ENCODE results near the gene KCNC3.
"Not testable (repeated sequence)": the region's sequence is repeated elsewhere in the genome, so short reads cannot be mapped to it uniquely, and the experiment has no call there.

KCNC3 gene

GRCh38 chr19:50352242-50352641, 23.1 kb upstream of the KCNC3 start:
- no peak for DNase-seq

- DNase-seq, result no peak
These were observed 20.3 kb upstream of the KCNC3 start for GRCh38 chr19:50349277-50350057.

- not testable (repeated sequence) for DNase-seq
These were observed 18.0 kb upstream of the KCNC3 start for GRCh38 chr19:50347089-50347581.

- no peak for DNase-seq
These were observed 15.6 kb upstream of the KCNC3 start for GRCh38 chr19:50344661-50345318.

GRCh38 chr19:50341091-50341564, 12.0 kb upstream of the KCNC3 start:
- DNase-seq, result no peak

- no peak for DNase-seq
These were observed 11.2 kb upstream of the KCNC3 start for GRCh38 chr19:50340331-50340730.

GRCh38 chr19:50337031-50337430, 7.9 kb upstream of the KCNC3 start:
- DNase-seq, result not testable (repeated sequence)

GRCh38 chr19:50334741-50335421, 5.7 kb upstream of the KCNC3 start:
- DNase-seq, result no peak

GRCh38 chr19:50333737-50334617, 4.8 kb upstream of the KCNC3 start:
- DNase-seq, result peak; percentile 74

GRCh38 chr19:50333235-50333736, 4.1 kb upstream of the KCNC3 start:
- peak; percentile 71 for DNase-seq

- no peak for DNase-seq
These were observed 3.3 kb upstream of the KCNC3 start for GRCh38 chr19:50332244-50333038.

- no peak for DNase-seq
These were observed 2.7 kb upstream of the KCNC3 start for GRCh38 chr19:50331994-50332243.

GRCh38 chr19:50331221-50331993, 2.2 kb upstream of the KCNC3 start:
- no peak for DNase-seq

- DNase-seq, result peak; percentile 67
These were observed 1.3 kb upstream of the KCNC3 start for GRCh38 chr19:50330365-50331078.

- DNase-seq, result not testable (repeated sequence)
These were observed 733 bp upstream of the KCNC3 start for GRCh38 chr19:50329926-50330294.

- no peak for DNase-seq
These were observed 368 bp downstream of the KCNC3 start for GRCh38 chr19:50328873-50329145.

- no peak for DNase-seq
These were observed 829 bp downstream of the KCNC3 start for GRCh38 chr19:50328224-50328872.

GRCh38 chr19:50327461-50328223, 1.5 kb downstream of the KCNC3 start:
- no peak for DNase-seq

GRCh38 chr19:50327013-50327412, 2.2 kb downstream of the KCNC3 start:
- no peak for DNase-seq

Data from activated gamma-delta T cell treated with Interleukin-2 at 50 U/mL for 16 hours (primary cell).